ENCODE results near the gene ATP1A4.

The ATP1A4 gene

GRCh38 chr1:160186729-160187128, 35.3 kb downstream of the ATP1A4 start:
- TF ChIP-seq CTCF (IDR thresholded peaks at IDR 0.05; ENCODE audit: low read depth, low read length) = no peak
- in situ Hi-C loops (cut with HindIII; ENCODE audit: low sequenced_read_pairs) = no loop called here
- DNase-seq (ENCODE audit: low read depth, low spot score) = no peak
- no peak overlapping the region for H3K4me3 ChIP-seq (ENCODE audit: low read depth, low read length)

GRCh38 chr1:160187407-160187806, 36.0 kb downstream of the ATP1A4 start:
- H3K4me3 ChIP-seq (ENCODE audit: low read depth, low read length) = no peak overlapping the region
- TF ChIP-seq CTCF (IDR thresholded peaks at IDR 0.05; ENCODE audit: low read depth, low read length) = no peak
- no peak for DNase-seq (ENCODE audit: low read depth, low spot score)
- in situ Hi-C loops (cut with HindIII; ENCODE audit: low sequenced_read_pairs) = no loop called here

GRCh38 chr1:160188341-160188740, 36.9 kb downstream of the ATP1A4 start:
- no peak overlapping the region for H3K4me3 ChIP-seq (ENCODE audit: low read depth, low read length)
- no peak for DNase-seq (ENCODE audit: low read depth, low spot score)
- TF ChIP-seq CTCF (IDR thresholded peaks at IDR 0.05; ENCODE audit: low read depth, low read length) = no peak
- in situ Hi-C loops (cut with HindIII; ENCODE audit: low sequenced_read_pairs) = no loop called here

- in situ Hi-C loops (cut with HindIII; ENCODE audit: low sequenced_read_pairs) = no loop called here
- H3K4me3 ChIP-seq (ENCODE audit: low read depth, low read length) = no peak within 1 kb of the TSS
- no peak for DNase-seq (ENCODE audit: low read depth, low spot score)
- TF ChIP-seq CTCF (IDR thresholded peaks at IDR 0.05; ENCODE audit: low read depth, low read length) = no peak
Observed at GRCh38 chr1:160189649-160190625, 38.5 kb downstream of the ATP1A4 start, which contains the start of gene CASQ1. Gene CASQ1 (plus strand): TSS chr1:160190575. CDS start chr1:160190752, 177 bp downstream.

GRCh38 chr1:160191756-160192155, 40.4 kb downstream of the ATP1A4 start:
- in situ Hi-C loops (cut with HindIII; ENCODE audit: low sequenced_read_pairs) = no loop called here
- no peak for TF ChIP-seq CTCF (IDR thresholded peaks at IDR 0.05; ENCODE audit: low read depth, low read length)
- no peak for DNase-seq (ENCODE audit: low read depth, low spot score)
- H3K4me3 ChIP-seq (ENCODE audit: low read depth, low read length) = no peak overlapping the region

- no peak for TF ChIP-seq CTCF (IDR thresholded peaks at IDR 0.05; ENCODE audit: low read depth, low read length)
- in situ Hi-C loops (cut with HindIII; ENCODE audit: low sequenced_read_pairs) = no loop called here
Observed at GRCh38 chr1:160192234-160192633, 40.8 kb downstream of the ATP1A4 start.

More at GRCh38 chr1:160192234-160192633, 40.8 kb downstream of the ATP1A4 start:
- no peak for DNase-seq (ENCODE audit: low read depth, low spot score)
- H3K4me3 ChIP-seq (ENCODE audit: low read depth, low read length) = no peak overlapping the region
